Heart left ventricle (tissue), 13 donors: ENCODE measurements around the gene LRRC71.

Experiments used
- POLR2A ChIP-seq, 2 donors: fragments of 450-650 bp; IDR thresholded peaks; one replicate each; pipeline ENCODE4 v1.6.1; 2017; ENCODE audit warnings: antibody characterized with exemption in 2 of 2, mild to moderate bottlenecking in 2 of 2, moderate library complexity in 2 of 2
- TF ChIP-seq, protein P1 (sequence below), 12 donors: fragments of 200-600 bp; sonication (generic) in 4 of 12; IDR thresholded peaks; one replicate each; pipeline versions ENCODE4 v1.5.0 to v1.8.0; 2018 to 2022; ENCODE audit warnings: antibody characterized with exemption in 12 of 12, mild to moderate bottlenecking in 5 of 12
- donor health status: ischemic (EF 13 %, LVEDD 7.1; RV severe dilation, severe dysfunction).
- donor health status: DM: no; HTN: yes; CAD: no.
- donor health status: DM: no; HTN: no; CAD: no.
- donor health status: ischemic (EF 25% LVEDD 6.9; RV normal size, moderate dysfunction).
- donor health status: ischemic (EF 25% LVEDD 5.7; RV mildly dilated, moderate dysfunction).
- donor health status: ischemic (EF 35%, LVEDD 5.7; RV mildly dilated, moderate dysfunction).
- donor health status: nonischemic (EF 11% LVEDD 7.7; RV severe dilation, severe dysfunction).
- donor health status: DM: yes; HTN: yes; CAD: no.
- donor health status: PGD.
- donor health status: ischemic (EF 29% LVEDD 5.4; RV normal size, mild dysfunction).
- donor health status: nonischemic (EF 23%, LVEDD 6.1; RV moderate dilation, normal function).

DNA sequence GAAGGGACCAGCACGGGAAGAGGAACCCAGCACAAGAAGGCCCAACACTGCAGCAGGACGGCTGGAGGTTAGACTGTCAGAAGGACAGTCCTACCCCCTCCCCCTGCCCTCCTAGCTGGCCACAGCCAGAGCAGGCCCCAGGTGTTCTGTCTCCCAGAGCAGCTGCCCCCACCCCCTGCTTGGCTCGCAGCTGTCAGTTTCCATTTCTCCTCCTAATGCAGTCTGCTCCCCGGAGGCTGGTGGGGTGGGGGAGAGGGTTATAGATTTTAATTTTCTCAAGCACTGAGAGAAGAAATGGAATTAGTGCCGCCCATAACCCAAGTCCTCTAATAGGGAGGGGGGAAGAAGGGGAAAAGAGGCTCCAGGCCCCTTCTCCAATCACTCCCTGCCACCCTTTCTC lies 40.0 kb upstream of the LRRC71 start:
- TF ChIP-seq, protein P1, sequence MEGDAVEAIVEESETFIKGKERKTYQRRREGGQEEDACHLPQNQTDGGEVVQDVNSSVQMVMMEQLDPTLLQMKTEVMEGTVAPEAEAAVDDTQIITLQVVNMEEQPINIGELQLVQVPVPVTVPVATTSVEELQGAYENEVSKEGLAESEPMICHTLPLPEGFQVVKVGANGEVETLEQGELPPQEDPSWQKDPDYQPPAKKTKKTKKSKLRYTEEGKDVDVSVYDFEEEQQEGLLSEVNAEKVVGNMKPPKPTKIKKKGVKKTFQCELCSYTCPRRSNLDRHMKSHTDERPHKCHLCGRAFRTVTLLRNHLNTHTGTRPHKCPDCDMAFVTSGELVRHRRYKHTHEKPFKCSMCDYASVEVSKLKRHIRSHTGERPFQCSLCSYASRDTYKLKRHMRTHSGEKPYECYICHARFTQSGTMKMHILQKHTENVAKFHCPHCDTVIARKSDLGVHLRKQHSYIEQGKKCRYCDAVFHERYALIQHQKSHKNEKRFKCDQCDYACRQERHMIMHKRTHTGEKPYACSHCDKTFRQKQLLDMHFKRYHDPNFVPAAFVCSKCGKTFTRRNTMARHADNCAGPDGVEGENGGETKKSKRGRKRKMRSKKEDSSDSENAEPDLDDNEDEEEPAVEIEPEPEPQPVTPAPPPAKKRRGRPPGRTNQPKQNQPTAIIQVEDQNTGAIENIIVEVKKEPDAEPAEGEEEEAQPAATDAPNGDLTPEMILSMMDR (IDR thresholded peaks at IDR 0.05), result no peak
- no peak for TF ChIP-seq POLR2A (IDR thresholded peaks at IDR 0.05)
